ENCODE results near the gene SLC9A9.

SLC9A9 gene

GRCh38 chr3:143412084-143412483 is 436.2 kb downstream of the SLC9A9 start:
- TF ChIP-seq CTCF (IDR thresholded peaks at IDR 0.05; ENCODE audit: control insufficient read depth, extremely low read depth, insufficient read depth): no peak
- no peak for DNase-seq (ENCODE audit: low read depth)
- no peak overlapping the region for H3K4me3 ChIP-seq (ENCODE audit: low read depth, low read length)

GRCh38 chr3:143410259-143410658 is 438.0 kb downstream of the SLC9A9 start:
- no peak overlapping the region for H3K4me3 ChIP-seq (ENCODE audit: low read depth, low read length)
- TF ChIP-seq CTCF (IDR thresholded peaks at IDR 0.05; ENCODE audit: control insufficient read depth, extremely low read depth, insufficient read depth): no peak
- DNase-seq (ENCODE audit: low read depth): no peak

GRCh38 chr3:143408771-143409170 is 439.5 kb downstream of the SLC9A9 start:
- no peak overlapping the region for H3K4me3 ChIP-seq (ENCODE audit: low read depth, low read length)
- TF ChIP-seq CTCF (IDR thresholded peaks at IDR 0.05; ENCODE audit: control insufficient read depth, extremely low read depth, insufficient read depth): no peak
- no peak for DNase-seq (ENCODE audit: low read depth)

- H3K4me3 ChIP-seq (ENCODE audit: low read depth, low read length): no peak overlapping the region
- no peak for TF ChIP-seq CTCF (IDR thresholded peaks at IDR 0.05; ENCODE audit: control insufficient read depth, extremely low read depth, insufficient read depth)
- no peak for DNase-seq (ENCODE audit: low read depth)
Measured at GRCh38 chr3:143402602-143403001, 445.7 kb downstream of the SLC9A9 start.

GRCh38 chr3:143396790-143397189 is 451.5 kb downstream of the SLC9A9 start:
- DNase-seq (ENCODE audit: low read depth): peak; percentile 37
- H3K4me3 ChIP-seq (ENCODE audit: low read depth, low read length): no peak overlapping the region
- no peak for TF ChIP-seq CTCF (IDR thresholded peaks at IDR 0.05; ENCODE audit: control insufficient read depth, extremely low read depth, insufficient read depth)

- no peak for TF ChIP-seq CTCF (IDR thresholded peaks at IDR 0.05; ENCODE audit: control insufficient read depth, extremely low read depth, insufficient read depth)
- no peak for DNase-seq (ENCODE audit: low read depth)
- H3K4me3 ChIP-seq (ENCODE audit: low read depth, low read length): no peak overlapping the region
Measured at GRCh38 chr3:143389388-143389787, 458.9 kb downstream of the SLC9A9 start.

- TF ChIP-seq CTCF (IDR thresholded peaks at IDR 0.05; ENCODE audit: control insufficient read depth, extremely low read depth, insufficient read depth): no peak
Measured at GRCh38 chr3:143387425-143387824, 460.8 kb downstream of the SLC9A9 start.

More at GRCh38 chr3:143387425-143387824, 460.8 kb downstream of the SLC9A9 start:
- H3K4me3 ChIP-seq (ENCODE audit: low read depth, low read length): no peak overlapping the region
- DNase-seq (ENCODE audit: low read depth): no peak
